ENCODE data around the gene RAD9B. TPM values are rescaled to one million over a fixed set of nuclear protein-coding genes. Genes with fewer than 3 reads are reported as not detected.
A peak's percentile ranks its signal among the peaks of the same experiment; 100 is the strongest.

RAD9B gene
- total and polyA plus RNA-seq, 2 donors from 2014 or later: 0.17 to 1.0 TPM

- DNase-seq (no peak), FAIRE-seq (no peak)
- Histone ChIP-seq H3K27ac (ENCODE audit: low read depth in 2 of 2, low read length in 2 of 2) (peak overlapping the region in 1 of 2 donors; percentile 13), H3K4me3 (ENCODE audit: low read length in 3 of 3) (no peak overlapping the region), H3K9ac (ENCODE audit: low read length in 3 of 3) (no peak overlapping the region), H3K36me3 (ENCODE audit: control insufficient read depth in 2 of 3, insufficient read depth in 3 of 3, low read length in 3 of 3) (peaks cover 0 to 6% (median under 1%) of the 10 kb centered on the region in 3 donors), H3K4me1 (ENCODE audit: control insufficient read depth in 2 of 3, insufficient read depth in 2 of 3, low read depth in 1 of 3, low read length in 3 of 3) (peaks cover 2 to 25% (median 21%) of the 10 kb centered on the region in 3 donors), H3K9me3 (ENCODE audit: control insufficient read depth in 2 of 3, insufficient read depth in 1 of 3, low read length in 3 of 3) (no peaks in the 10 kb centered on the region), H3K27me3 (ENCODE audit: control insufficient read depth, insufficient read depth, low read length) (no peaks in the 10 kb centered on the region)
- intact Hi-C loops (cut with DNase I): no loop called here
- no peak for TF ChIP-seq CTCF (IDR thresholded peaks at IDR 0.05; ENCODE audit: borderline replicate concordance, extremely low read depth, insufficient read depth)
Observed at GRCh38 chr12:110545812-110546211, 43.7 kb downstream of the RAD9B start.

- FAIRE-seq: no peak
- H3K9me3 ChIP-seq (ENCODE audit: control insufficient read depth in 2 of 3, insufficient read depth in 1 of 3, low read length in 3 of 3): no peaks in the 10 kb centered on the region
- intact Hi-C loops (cut with DNase I): no loop called here
Observed at GRCh38 chr12:110546339-110546738, 44.2 kb downstream of the RAD9B start.

GRCh38 chr12:110547090-110547489, 45.0 kb downstream of the RAD9B start:
- H3K9me3 ChIP-seq (ENCODE audit: control insufficient read depth in 2 of 3, insufficient read depth in 1 of 3, low read length in 3 of 3): no peaks in the 10 kb centered on the region
- intact Hi-C loops (cut with DNase I): no loop called here
- no peak overlapping the region for H3K4me3 ChIP-seq (ENCODE audit: low read length in 3 of 3)
- H3K9ac ChIP-seq (ENCODE audit: low read length in 3 of 3): no peak overlapping the region
- peaks cover 2 to 25% (median 21%) of the 10 kb centered on the region in 3 donors for H3K4me1 ChIP-seq (ENCODE audit: control insufficient read depth in 2 of 3, insufficient read depth in 2 of 3, low read depth in 1 of 3, low read length in 3 of 3)
- FAIRE-seq (no peak), DNase-seq (no peak)
- no peak for TF ChIP-seq CTCF (IDR thresholded peaks at IDR 0.05; ENCODE audit: borderline replicate concordance, extremely low read depth, insufficient read depth)
- no peak overlapping the region for H3K27ac ChIP-seq (ENCODE audit: low read depth in 2 of 2, low read length in 2 of 2)
- H3K36me3 ChIP-seq (ENCODE audit: control insufficient read depth in 2 of 3, insufficient read depth in 3 of 3, low read length in 3 of 3): peaks cover 0 to 6% (median 3%) of the 10 kb centered on the region in 3 donors
- H3K27me3 ChIP-seq (ENCODE audit: control insufficient read depth, insufficient read depth, low read length): no peaks in the 10 kb centered on the region

More at GRCh38 chr12:110546339-110546738, 44.2 kb downstream of the RAD9B start:
- Histone ChIP-seq H3K27ac (ENCODE audit: low read depth in 2 of 2, low read length in 2 of 2) (no peak overlapping the region), H3K4me3 (ENCODE audit: low read length in 3 of 3) (no peak overlapping the region), H3K36me3 (ENCODE audit: control insufficient read depth in 2 of 3, insufficient read depth in 3 of 3, low read length in 3 of 3) (peaks cover 0 to 6% (median 3%) of the 10 kb centered on the region in 3 donors), H3K4me1 (ENCODE audit: control insufficient read depth in 2 of 3, insufficient read depth in 2 of 3, low read depth in 1 of 3, low read length in 3 of 3) (peaks cover 2 to 25% (median 21%) of the 10 kb centered on the region in 3 donors), H3K27me3 (ENCODE audit: control insufficient read depth, insufficient read depth, low read length) (no peaks in the 10 kb centered on the region), H3K9ac (ENCODE audit: low read length in 3 of 3) (no peak overlapping the region)
- TF ChIP-seq CTCF (IDR thresholded peaks at IDR 0.05; ENCODE audit: borderline replicate concordance, extremely low read depth, insufficient read depth): no peak
- no peak for DNase-seq

- Histone ChIP-seq H3K27me3 (ENCODE audit: control insufficient read depth, insufficient read depth, low read length) (no peaks in the 10 kb centered on the region), H3K27ac (ENCODE audit: low read depth in 2 of 2, low read length in 2 of 2) (no peak overlapping the region), H3K4me1 (ENCODE audit: control insufficient read depth in 2 of 3, insufficient read depth in 2 of 3, low read depth in 1 of 3, low read length in 3 of 3) (peaks cover 0 to 16% (median 12%) of the 10 kb centered on the region in 3 donors), H3K9ac (ENCODE audit: low read length in 3 of 3) (no peak overlapping the region), H3K4me3 (ENCODE audit: low read length in 3 of 3) (no peak overlapping the region), H3K36me3 (ENCODE audit: control insufficient read depth in 2 of 3, insufficient read depth in 3 of 3, low read length in 3 of 3) (peaks cover 0 to 6% (median 3%) of the 10 kb centered on the region in 3 donors), H3K9me3 (ENCODE audit: control insufficient read depth in 2 of 3, insufficient read depth in 1 of 3, low read length in 3 of 3) (no peaks in the 10 kb centered on the region)
- DNase-seq: no peak
- FAIRE-seq: no peak
- no peak for TF ChIP-seq CTCF (IDR thresholded peaks at IDR 0.05; ENCODE audit: borderline replicate concordance, extremely low read depth, insufficient read depth)
- intact Hi-C loops (cut with DNase I): no loop called here
Observed at GRCh38 chr12:110548678-110549077, 46.5 kb downstream of the RAD9B start.

Data from kidney (tissue), 14 donors.